Testis (tissue), 2 donors: ENCODE results near the gene PRKAB2.

Experiments used
- CTCF ChIP-seq, 3 experiments: fragments of 450-650 bp in 2 of 3; fragments of 200-600 bp in 1 of 3; sonication (generic) in 1 of 3; IDR thresholded peaks; one replicate each; pipeline ENCODE4 v1.5.1; 2016 to 2019; ENCODE audit warnings: antibody characterized with exemption in 3 of 3, mild to moderate bottlenecking in 2 of 3, moderate library complexity in 1 of 3
- POLR2A ChIP-seq: fragments of 450-650 bp; IDR thresholded peaks from one replicate; pipeline ENCODE4 v1.6.1; 2017; ENCODE audit warnings: antibody characterized with exemption, mild to moderate bottlenecking, moderate library complexity

DNA sequence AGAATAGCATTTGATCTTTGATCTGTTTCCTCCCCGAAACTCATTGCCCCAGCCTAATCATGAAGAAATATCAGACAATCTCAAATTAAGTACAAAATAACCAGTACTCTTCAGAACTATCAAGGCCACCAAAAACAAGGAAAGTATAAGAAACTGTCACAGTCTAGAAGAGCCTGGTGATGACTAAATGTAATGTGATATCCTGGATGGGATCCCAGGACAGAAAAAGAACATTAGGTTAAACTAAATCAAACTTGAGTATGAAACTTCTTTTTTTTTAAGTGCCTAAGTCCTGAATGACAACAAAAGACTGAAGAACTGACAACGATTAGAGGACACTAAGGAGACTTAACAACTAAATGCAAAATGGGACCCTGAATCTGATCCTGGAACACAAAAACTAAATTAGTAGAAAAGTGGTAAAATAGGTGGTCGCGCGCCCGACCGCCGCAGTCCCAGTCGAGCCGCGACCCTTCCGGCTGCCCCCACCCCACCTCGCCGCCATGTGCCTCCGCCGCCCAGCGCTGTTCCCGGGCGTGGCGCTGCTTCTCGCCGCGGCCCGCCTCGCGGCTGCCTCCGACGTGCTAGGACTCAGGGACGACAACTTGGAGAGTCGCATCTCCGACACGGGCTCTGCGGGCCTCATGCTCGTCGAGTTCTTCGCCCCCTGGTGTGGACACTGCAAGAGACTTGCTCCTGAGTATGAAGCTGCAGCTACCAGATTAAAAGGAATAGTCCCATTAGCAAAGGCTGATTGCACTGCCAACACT is 5.5 kb upstream of the PRKAB2 start:
- TF ChIP-seq CTCF (IDR thresholded peaks at IDR 0.05) (no peak), POLR2A (no peak)
